CD4-positive, alpha-beta T cell treated with Interleukin-21 for 1 hour (primary cell): ENCODE data around the gene PLXNC1.
"Not testable (repeated sequence)": the region's sequence is repeated elsewhere in the genome, so short reads cannot be mapped to it uniquely, and the experiment has no call there.

ENCODE experiments used
- DNase-seq: peaks from one replicate; pipeline ENCODE4 v3.0.0-alpha.2; 2020

The PLXNC1 gene

DNA sequence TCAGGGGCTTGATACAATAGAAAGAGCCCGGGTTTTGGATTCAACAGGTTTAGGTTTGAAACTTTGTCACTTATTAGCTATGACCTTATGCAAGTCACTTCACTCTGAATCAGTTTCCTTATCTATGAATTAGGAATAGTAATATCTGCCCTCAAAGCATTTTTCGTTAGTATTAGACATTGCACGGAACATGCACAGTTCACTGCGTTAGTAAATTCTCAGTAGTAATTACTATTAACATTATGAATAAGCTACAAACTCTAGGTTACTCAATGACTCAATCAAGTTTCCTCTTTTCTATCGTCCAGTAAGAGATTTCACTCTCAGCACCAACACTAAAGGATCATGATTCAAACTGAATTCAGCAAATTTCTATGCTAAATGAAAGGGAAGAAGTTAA, 161.0 kb downstream of the PLXNC1 start:
- DNase-seq = no peak

DNA sequence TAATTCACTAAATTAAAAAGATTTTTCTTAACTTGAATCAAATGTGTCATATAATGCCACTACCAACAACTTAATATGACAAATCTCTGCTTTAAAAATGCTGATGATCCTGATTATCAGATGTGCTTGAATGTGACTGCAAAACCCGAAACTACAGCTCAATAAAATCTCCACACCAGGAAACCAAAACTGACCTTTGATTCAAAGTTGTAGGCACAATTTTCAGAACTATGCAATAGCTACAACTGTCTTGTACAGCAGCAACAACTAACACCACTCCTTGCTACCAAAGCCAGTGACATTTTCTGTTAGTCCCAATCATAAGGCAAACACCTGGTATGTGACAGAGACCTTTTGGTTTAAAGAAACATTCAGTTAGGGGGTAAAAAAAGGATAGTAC, 164.0 kb downstream of the PLXNC1 start:
- no peak for DNase-seq

DNA sequence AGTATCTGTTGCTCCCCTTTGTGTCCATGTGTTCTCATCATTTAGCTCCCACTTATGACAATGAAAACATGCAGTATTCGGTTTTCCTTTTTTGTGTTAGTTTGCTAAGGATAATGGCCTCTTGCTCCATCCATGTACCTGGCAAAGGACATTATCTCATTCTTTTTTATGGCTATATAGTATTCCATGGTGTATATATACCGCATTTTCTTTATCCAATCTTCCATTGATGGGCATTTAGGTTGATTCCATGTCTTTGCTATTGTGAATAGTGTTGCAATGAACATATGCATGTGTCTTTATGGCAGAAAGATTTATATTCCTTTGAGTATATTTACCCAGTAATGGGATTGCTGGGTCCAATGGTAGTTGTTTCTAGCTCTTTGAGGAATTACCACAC, 168.2 kb downstream of the PLXNC1 start:
- not testable (repeated sequence) for DNase-seq

DNA sequence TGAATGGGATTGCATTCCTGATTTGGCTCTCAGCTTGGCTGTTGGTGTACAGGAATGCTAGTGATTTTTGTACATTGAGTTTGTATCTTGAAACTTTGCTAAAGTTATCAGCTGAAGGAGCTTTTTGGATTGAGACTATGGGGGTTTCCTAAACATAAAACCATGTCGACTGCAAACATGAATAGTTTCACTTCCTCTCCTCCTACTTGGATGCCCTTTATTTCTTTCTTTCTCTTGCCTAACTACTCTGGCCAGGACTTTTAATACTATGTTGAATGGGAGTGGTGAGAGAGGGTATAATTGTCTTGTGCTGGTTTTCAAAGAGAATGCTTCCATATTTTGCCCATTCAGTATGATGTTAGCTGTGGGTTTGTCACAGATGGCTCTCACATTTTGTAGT, 169.8 kb downstream of the PLXNC1 start:
- DNase-seq = no peak

DNA sequence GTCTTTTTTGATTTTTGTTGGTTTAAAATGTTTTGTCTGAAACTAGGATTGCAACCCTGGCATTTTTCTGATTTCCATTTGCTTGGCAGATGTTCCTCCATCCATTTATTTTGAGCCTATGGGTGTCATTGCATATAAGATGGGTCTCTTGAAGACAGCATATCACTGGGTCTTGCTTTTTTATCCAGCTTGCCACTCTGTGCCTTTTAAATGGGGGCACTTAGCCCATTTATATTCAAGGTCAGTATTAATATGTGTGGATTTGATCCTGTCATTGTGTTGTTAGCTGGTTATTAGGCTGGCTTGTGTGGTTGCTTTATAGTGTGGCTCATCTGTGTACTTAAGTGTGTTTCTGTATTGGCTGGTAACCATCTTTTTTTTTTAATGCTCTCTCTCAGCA, 171.7 kb downstream of the PLXNC1 start:
- no peak for DNase-seq

DNA sequence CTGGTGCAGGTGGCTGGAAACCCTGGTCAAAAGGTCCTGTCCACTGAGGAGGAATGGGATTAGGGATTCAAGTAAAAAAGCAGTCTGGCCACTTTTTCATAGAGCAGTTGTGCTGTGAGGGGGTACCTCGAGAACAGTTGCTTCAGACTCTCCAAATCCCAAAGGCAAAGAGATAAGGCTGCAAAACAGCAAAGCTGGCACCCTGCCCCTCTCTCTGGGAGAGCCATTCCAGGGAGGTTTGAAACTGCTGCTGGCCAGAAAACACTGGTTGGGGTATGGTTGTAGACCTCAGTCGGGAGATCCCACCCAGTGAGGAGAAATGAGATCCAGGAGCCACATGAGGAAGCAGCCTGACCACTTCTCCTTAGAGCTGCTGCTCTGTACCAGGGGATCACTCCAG, 174.0 kb downstream of the PLXNC1 start:
- no peak for DNase-seq

DNA sequence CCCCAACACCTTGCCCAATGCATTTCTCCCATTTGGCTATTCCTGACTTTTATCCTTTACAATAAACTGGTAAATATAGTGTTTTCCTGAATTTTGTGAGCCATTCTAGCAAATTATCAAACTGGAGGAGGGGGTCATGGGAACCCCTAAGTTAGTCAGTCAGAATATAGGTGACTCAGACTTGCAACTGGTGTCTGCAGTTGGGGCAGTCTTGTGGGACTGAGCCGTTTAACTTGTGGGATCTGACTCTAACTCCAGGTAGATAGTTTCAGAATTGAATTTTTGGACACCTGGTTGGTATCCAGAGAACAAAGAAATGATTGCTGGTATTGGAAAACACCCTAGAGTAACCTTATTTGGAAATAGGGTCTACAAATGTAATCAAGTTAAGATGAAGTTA, 177.9 kb downstream of the PLXNC1 start:
- no peak for DNase-seq

DNA sequence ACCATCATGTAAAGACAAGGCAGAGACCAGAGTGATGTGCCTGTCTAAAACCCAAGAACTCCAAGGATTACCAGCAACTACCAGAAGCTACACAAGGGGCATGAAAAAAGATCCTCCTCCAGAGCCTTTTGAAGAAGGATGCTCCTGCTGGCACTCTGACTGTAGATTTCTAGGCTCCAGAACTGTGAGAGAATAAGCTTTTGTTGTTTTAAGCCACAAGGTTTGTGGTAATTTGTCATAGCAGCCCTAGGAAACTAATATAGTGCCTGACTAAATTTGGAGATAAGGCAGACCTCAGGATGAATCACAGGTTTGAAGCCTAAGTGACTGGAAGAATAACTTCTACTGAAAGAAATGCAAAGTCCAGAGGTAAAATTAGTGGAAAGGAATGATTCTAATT, 178.3 kb downstream of the PLXNC1 start:
- DNase-seq = no peak

DNA sequence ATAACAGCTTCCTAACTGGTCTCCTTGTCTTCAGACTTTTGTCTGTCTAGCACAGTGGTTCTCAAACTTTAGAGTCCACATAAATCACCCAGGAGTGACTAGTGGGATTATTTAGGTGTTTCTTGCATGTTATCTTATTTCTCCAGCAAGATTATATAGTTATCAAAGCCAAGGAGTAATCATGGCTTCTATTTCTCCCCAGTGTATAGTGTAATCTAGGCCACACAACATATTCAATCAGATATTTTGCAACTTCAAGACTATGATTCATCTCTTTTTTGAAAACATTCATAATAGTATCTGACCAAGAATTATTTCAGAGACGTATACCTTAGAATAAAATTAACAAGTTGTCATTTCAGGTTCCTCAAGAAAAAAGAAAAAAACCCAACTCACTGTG, 179.4 kb downstream of the PLXNC1 start:
- DNase-seq = no peak

DNA sequence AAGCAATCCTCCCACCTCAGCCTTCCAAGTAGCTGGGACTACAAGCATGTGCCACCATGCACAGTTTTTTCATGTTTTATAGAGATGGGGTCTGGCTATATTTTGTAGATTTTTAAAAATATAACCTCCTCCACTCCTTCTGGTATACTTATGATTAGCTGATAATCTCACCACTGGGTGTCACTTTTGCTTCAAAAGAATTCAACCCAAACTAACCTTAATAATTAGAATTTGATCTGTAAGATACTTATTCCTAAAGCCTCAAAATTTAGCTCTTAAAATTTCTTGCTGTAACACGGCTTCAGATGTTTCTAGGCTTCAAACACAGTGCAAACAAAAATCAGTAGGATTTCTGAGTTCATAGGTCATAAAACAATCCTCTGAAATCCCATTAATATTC, 181.0 kb downstream of the PLXNC1 start:
- DNase-seq = no peak

DNA sequence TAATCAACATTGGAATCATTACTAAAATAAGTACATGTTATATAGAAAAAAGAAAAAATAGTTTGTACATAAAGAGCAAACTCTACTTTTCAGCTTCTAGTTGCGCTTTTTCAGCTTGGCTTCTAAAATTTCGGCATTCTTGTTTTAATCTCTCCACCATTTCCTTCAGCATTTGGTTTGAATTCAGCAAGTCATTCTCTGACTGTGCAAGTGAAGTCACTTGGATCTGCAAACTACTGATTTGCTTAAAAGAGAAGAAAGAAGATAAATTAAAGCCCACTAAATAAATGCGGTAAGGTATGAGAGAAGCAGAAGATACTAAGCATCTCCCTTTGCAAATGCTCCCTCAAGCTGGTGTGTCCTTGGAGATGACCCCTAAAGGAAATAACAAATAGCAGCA, 185.0 kb downstream of the PLXNC1 start:
- DNase-seq = no peak

DNA sequence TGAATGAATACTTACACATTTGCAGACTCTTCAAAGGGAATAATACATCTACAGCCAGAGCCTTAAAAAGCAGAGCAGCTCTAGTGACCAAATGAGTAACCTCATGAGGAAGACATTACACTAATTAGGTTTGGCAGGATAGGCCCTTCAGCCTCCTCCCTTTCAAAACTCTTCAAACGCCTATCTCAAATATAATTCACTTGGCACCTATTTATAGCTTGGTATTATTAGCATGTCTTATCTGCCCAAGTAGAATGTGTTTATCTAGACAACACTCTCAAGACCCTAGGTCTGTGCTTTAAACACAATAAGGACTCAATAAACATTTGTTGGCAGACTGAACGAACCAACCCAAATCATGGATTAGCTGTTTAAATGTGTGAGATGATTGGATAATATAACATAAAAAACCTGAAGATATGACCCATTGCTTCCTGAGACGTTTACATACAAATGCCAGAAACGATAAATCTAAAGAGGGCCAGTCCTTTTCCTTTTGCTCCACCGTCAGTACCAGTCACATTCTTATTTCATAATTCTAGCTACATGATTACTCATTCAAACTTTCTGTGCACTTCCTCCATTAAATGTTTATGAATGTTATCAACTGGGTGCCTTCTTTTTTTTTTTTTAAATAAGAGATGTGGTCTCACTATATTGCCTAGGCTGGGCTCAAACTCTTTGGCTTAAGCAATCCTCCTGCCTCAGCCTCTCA, 188.0 kb downstream of the PLXNC1 start:
- no peak for DNase-seq

DNA sequence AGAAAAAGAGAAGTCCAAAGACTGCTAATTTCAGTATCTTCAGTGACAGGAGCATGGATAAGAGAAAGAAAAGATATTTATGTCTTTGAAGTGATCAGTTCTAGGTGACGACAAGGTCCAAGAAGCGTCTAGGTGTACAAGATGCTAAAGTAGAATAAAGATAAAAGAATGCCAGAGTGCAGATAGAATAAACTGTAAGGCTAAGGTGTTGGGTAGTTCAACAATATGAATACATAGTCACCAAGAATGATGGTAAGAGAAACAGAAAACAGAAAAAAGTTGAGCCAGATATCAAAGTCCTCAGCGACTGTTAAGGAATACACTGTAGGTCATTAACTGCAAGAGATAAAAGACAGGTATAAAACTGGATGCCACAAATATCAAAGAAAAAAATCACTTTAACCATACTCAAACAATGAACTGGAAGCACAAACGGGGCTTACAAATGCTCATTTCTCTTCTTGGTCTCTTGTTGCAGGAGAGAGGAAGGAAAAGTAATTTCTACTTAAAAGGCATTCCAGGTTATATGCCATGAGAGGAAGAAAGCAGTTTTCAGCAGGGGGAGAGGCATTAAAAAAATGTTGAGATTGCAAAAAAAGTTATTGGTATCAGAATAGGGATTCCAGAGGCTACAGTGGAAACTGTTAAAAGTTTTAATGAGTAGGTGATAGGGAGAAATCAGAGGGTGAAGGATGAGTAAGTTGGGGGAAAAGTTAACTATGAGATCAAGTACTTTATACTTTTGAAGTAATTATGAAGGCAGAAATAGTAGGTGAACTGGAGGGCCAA, 189.8 kb downstream of the PLXNC1 start:
- no peak for DNase-seq

DNA sequence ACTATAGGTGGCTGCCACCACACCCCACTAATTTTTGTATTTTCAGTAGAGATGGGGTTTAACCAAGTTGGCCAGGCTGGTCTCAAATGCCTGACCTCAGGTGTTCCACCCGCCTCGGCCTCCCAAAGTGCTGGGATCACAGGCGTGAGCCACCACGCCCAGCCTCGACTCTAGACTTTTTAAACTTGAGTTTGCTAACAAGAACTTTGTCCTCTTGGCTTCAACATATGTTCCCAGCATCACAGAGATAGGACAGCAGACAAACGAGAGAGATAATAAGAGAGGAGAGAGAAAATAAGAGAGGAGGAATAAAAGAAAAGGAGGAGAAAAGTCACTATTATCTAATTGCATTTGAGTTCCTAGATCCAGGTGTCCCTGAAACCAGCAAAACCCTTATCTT, 192.2 kb downstream of the PLXNC1 start:
- no peak for DNase-seq

DNA sequence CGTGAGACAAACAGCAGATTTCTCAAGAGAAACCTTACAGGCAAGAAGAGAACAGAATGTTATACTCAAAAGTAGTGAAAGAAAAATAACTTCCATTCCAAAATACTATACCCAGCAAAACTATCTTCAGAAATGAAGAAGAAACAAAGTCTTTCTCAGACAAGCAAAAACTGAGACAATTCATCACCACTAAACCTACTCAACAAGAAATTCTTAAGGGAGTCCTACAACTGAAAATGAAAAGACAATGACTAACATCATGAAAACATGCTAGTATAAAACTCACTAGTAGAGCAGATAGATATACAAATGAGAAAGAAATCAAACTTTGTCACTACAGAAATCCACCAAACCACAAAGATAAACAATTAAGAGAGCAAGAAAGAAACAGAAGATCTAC, 204.8 kb downstream of the PLXNC1 start:
- no peak for DNase-seq
